ENCODE measurements around the gene TLL1. TPM values are rescaled to one million over a fixed set of nuclear protein-coding genes. Genes with fewer than 3 reads are reported as not detected.

The TLL1 gene
- total and polyA plus RNA-seq, 7 donors: 0.60 to 7.5 (median 4.8) TPM; not detected in 1

GRCh38 chr4:166065324-166065723, 192.3 kb downstream of the TLL1 start:
- Histone ChIP-seq H3K27me3 (no peaks in the 10 kb centered on the region), H3K9me3 (no peaks in the 10 kb centered on the region), H3K4me1 (no peaks in the 10 kb centered on the region), H3K4me3 (no peak overlapping the region), H3K27ac (no peak overlapping the region), H3K36me3 (no peaks in the 10 kb centered on the region)
- intact Hi-C loops (cut with DNase I): no loop called here
- TF ChIP-seq POLR2A (IDR thresholded peaks at IDR 0.05) (no peak), CTCF (IDR thresholded peaks at IDR 0.05) (no peak), EP300 (IDR thresholded peaks at IDR 0.05) (no peak), POLR2AphosphoS5 (IDR thresholded peaks at IDR 0.05) (no peak)
- WGBS, 2 donors: 88 to 96% methylated on average over 2 of the region's 2 CpGs
- DNase-seq: no peak

GRCh38 chr4:166066936-166067335, 193.9 kb downstream of the TLL1 start:
- intact Hi-C loops (cut with DNase I): no loop called here
- WGBS, 2 donors: 89 to 97% methylated on average over 1 of the region's 1 CpG
- no peak for DNase-seq
- H3K9me3 ChIP-seq: no peaks in the 10 kb centered on the region
- H3K36me3 ChIP-seq: no peaks in the 10 kb centered on the region
- H3K27ac ChIP-seq: no peak overlapping the region
- H3K4me1 ChIP-seq: no peaks in the 10 kb centered on the region
- H3K27me3 ChIP-seq: no peaks in the 10 kb centered on the region
- no peak for TF ChIP-seq POLR2A (IDR thresholded peaks at IDR 0.05)
- TF ChIP-seq POLR2AphosphoS5 (IDR thresholded peaks at IDR 0.05): no peak
- TF ChIP-seq EP300 (IDR thresholded peaks at IDR 0.05): no peak
- TF ChIP-seq CTCF (IDR thresholded peaks at IDR 0.05): no peak
- H3K4me3 ChIP-seq: no peak overlapping the region

- H3K9me3 ChIP-seq: no peaks in the 10 kb centered on the region
- no peaks in the 10 kb centered on the region for H3K4me1 ChIP-seq
- no peak overlapping the region for H3K4me3 ChIP-seq
- H3K27me3 ChIP-seq: no peaks in the 10 kb centered on the region
- no peak for DNase-seq
- no peak overlapping the region for H3K27ac ChIP-seq
- intact Hi-C loops (cut with DNase I): no loop called here
- no peak for TF ChIP-seq POLR2A (IDR thresholded peaks at IDR 0.05)
- TF ChIP-seq EP300 (IDR thresholded peaks at IDR 0.05): no peak
- TF ChIP-seq CTCF (IDR thresholded peaks at IDR 0.05): no peak
- no peak for TF ChIP-seq POLR2AphosphoS5 (IDR thresholded peaks at IDR 0.05)
- no peaks in the 10 kb centered on the region for H3K36me3 ChIP-seq
- whole genome bisulfite sequencing, 2 donors: 29 to 78% methylated on average over 1 of the region's 1 CpG
Observed at GRCh38 chr4:166067915-166068314, 194.9 kb downstream of the TLL1 start.

GRCh38 chr4:166073783-166074182, 200.7 kb downstream of the TLL1 start:
- Histone ChIP-seq H3K4me1 (no peaks in the 10 kb centered on the region), H3K27me3 (no peaks in the 10 kb centered on the region), H3K36me3 (no peaks in the 10 kb centered on the region), H3K4me3 (no peak overlapping the region), H3K9me3 (no peaks in the 10 kb centered on the region), H3K27ac (no peak overlapping the region)
- intact Hi-C loops (cut with DNase I): no loop called here
- TF ChIP-seq POLR2A (IDR thresholded peaks at IDR 0.05) (no peak), EP300 (IDR thresholded peaks at IDR 0.05) (no peak), CTCF (IDR thresholded peaks at IDR 0.05) (no peak), POLR2AphosphoS5 (IDR thresholded peaks at IDR 0.05) (no peak)
- DNase-seq: no peak
- 88 to 92% methylated on average over 6 of the region's 6 CpGs for WGBS, 2 donors

GRCh38 chr4:166075599-166075998, 202.6 kb downstream of the TLL1 start:
- DNase-seq: no peak
- intact Hi-C loops (cut with DNase I): no loop called here
- 10 to 34% methylated on average over 1 of the region's 1 CpG for WGBS, 2 donors

More at GRCh38 chr4:166075599-166075998, 202.6 kb downstream of the TLL1 start:
- H3K4me1 ChIP-seq: no peaks in the 10 kb centered on the region
- TF ChIP-seq EP300 (IDR thresholded peaks at IDR 0.05) (no peak), POLR2AphosphoS5 (IDR thresholded peaks at IDR 0.05) (no peak), POLR2A (IDR thresholded peaks at IDR 0.05) (no peak), CTCF (IDR thresholded peaks at IDR 0.05) (no peak)
- H3K36me3 ChIP-seq: no peaks in the 10 kb centered on the region
- no peak overlapping the region for H3K27ac ChIP-seq
- H3K27me3 ChIP-seq: no peaks in the 10 kb centered on the region
- no peaks in the 10 kb centered on the region for H3K9me3 ChIP-seq
- no peak overlapping the region for H3K4me3 ChIP-seq
